ENCODE measurements around the gene CHI3L1.

DNA sequence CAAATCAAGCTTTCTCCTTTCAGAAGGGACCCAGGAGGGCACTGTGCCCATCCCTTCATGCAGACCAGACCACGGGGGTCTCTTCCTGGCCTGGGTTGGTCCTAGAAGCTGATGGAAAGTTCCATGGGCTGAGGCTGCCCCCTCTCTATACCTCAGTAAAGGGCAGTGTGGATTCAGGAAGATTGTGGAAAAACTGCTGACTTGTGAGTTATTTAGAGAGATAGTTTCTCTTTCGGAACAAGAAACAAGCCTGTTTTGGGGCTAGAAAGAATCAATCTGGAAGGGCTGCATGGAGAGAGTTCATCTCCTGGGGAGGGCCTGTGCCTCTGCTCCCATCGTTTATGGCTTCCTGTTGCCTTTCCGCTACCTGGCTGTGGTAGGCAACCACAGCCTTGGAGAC is 42.2 kb upstream of the CHI3L1 start:
- TF ChIP-seq, protein P1, sequence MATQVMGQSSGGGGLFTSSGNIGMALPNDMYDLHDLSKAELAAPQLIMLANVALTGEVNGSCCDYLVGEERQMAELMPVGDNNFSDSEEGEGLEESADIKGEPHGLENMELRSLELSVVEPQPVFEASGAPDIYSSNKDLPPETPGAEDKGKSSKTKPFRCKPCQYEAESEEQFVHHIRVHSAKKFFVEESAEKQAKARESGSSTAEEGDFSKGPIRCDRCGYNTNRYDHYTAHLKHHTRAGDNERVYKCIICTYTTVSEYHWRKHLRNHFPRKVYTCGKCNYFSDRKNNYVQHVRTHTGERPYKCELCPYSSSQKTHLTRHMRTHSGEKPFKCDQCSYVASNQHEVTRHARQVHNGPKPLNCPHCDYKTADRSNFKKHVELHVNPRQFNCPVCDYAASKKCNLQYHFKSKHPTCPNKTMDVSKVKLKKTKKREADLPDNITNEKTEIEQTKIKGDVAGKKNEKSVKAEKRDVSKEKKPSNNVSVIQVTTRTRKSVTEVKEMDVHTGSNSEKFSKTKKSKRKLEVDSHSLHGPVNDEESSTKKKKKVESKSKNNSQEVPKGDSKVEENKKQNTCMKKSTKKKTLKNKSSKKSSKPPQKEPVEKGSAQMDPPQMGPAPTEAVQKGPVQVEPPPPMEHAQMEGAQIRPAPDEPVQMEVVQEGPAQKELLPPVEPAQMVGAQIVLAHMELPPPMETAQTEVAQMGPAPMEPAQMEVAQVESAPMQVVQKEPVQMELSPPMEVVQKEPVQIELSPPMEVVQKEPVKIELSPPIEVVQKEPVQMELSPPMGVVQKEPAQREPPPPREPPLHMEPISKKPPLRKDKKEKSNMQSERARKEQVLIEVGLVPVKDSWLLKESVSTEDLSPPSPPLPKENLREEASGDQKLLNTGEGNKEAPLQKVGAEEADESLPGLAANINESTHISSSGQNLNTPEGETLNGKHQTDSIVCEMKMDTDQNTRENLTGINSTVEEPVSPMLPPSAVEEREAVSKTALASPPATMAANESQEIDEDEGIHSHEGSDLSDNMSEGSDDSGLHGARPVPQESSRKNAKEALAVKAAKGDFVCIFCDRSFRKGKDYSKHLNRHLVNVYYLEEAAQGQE (IDR thresholded peaks at IDR 0.05; ENCODE audit: insufficient read depth in 1 of 2, low read depth in 2 of 2, low read length in 2 of 2): no peak
- no peak for TF ChIP-seq TAF1 (IDR thresholded peaks at IDR 0.05; ENCODE audit: borderline replicate concordance, insufficient read depth, low read length)
- no peak for TF ChIP-seq POLR2AphosphoS5 (IDR thresholded peaks at IDR 0.05; ENCODE audit: low read depth, low read length)

Measured in PFSK-1 (cell line).